ENCODE data around the gene TBCB. TPM values are rescaled to one million over a fixed set of nuclear protein-coding genes. Genes with fewer than 3 reads are reported as not detected.

Gene TBCB
- total and polyA plus RNA-seq, 2 of the 4 experiments (the other 2 are of a cell fraction), result 182 to 269 TPM

DNA sequence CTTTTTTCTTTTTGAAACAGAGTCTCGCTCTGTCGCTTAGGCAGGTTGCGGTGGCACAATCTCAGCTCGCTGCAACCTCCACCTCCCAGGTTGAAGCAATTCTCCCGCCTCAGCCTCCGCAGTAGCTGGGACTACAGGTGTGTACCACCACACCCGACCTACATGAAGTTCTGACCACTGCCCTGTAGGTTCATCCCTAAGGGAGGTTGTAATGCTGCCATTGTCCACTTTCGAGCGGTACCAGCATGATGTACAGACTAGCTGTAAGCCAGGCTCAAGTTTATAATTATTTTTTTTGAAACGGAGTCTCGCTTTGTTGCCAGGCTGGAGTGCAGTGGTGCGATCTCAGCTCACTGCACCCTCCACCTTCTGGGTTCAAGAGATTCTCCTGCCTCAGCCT lies 48.5 kb downstream of the TBCB start:
- Histone ChIP-seq H2AK9ac (replicated peaks; ENCODE audit: low read depth, low read length, poor library complexity) (no peak overlapping the region), H3K9me1 (ENCODE audit: insufficient read depth, low read length) (no peaks in the 10 kb centered on the region; the same call in 1 of the 2 replicates), H3K36me3 (ENCODE audit: control insufficient read depth, insufficient read depth, low read length) (peaks cover 12% of the 10 kb centered on the region), H3K4me3 (ENCODE audit: insufficient read depth, low read depth, low read length) (no peak overlapping the region), H3K56ac (ENCODE audit: extremely low read depth, insufficient read depth, low read length) (no peak overlapping the region), H2AK5ac (ENCODE audit: low read depth, low read length) (no peak overlapping the region), H3K27ac (ENCODE audit: insufficient read depth, low read length) (no peak overlapping the region), H3K9ac (ENCODE audit: low read depth, low read length) (no peak overlapping the region), H3K27me3 (ENCODE audit: control insufficient read depth, insufficient read depth, low read length) (no peaks in the 10 kb centered on the region), H3K23ac (ENCODE audit: low read depth, low read length) (no peak overlapping the region), H3K14ac (replicated peaks; ENCODE audit: low read depth, low read length) (no peak overlapping the region), H2BK15ac (ENCODE audit: low read depth, low read length) (no peak overlapping the region), H4K91ac (ENCODE audit: insufficient read depth, low read depth, low read length) (no peak overlapping the region), H3K4me2 (ENCODE audit: low read depth, low read length) (no peak overlapping the region), H3K18ac (ENCODE audit: low read depth, low read length) (no peak overlapping the region), H4K8ac (ENCODE audit: low read depth in 2 of 2, low read length in 2 of 2) (no peak overlapping the region), H3K4ac (ENCODE audit: low read depth, low read length) (no peak overlapping the region), H4K20me1 (ENCODE audit: insufficient read depth, low read length) (no peaks in the 10 kb centered on the region), H2BK120ac (ENCODE audit: low read depth, low read length) (no peak overlapping the region), H3K9me3 (ENCODE audit: control insufficient read depth, insufficient read depth, low read length) (no peaks in the 10 kb centered on the region), H2BK20ac (ENCODE audit: low read depth, low read length) (no peak overlapping the region), H3K79me1 (ENCODE audit: low read depth in 1 of 2, low read length in 2 of 2) (no peaks in the 10 kb centered on the region; a peak in 1 of 4 replicates), H2AFZ (replicated peaks; ENCODE audit: low read length, poor library complexity) (no peak overlapping the region), H2BK5ac (ENCODE audit: low read depth, low read length, poor library complexity, severe bottlenecking) (no peak overlapping the region), H3K4me1 (ENCODE audit: control insufficient read depth, insufficient read depth, low read length) (no peaks in the 10 kb centered on the region), H4K5ac (ENCODE audit: low read depth, low read length) (no peak overlapping the region)
- WGBS, 2 experiments (ENCODE audit: extremely low coverage in 2 of 2, insufficient read length in 1 of 2), result 96% methylated on average over 3 of the region's 12 CpGs; no CpG with 5 or more reads in 1 of the 2 experiments
- CTCF ChIA-PET, result no interaction called here
- DNase-seq, result no peak
- no peak for ATAC-seq (ENCODE audit: low read depth)
- dilution Hi-C loops (cut with HindIII; ENCODE audit: low sequenced_read_pairs, unreplicated experiment) (no loop called here), in situ Hi-C loops (cut with MboI; ENCODE audit: low sequenced_read_pairs) (no loop called here), intact Hi-C loops (cut with micrococcal nuclease) (no loop called here)
- BruUV-seq (replicated peaks), result no TSS peak
- TF ChIP-seq CHD1 (IDR thresholded peaks at IDR 0.05; ENCODE audit: low read depth, low read length), result no peak
- TF ChIP-seq MXI1 (IDR thresholded peaks at IDR 0.05; ENCODE audit: borderline replicate concordance, low read depth, low read length), result no peak
- TF ChIP-seq BHLHE40 (IDR thresholded peaks at IDR 0.05; ENCODE audit: low read depth, low read length), result no peak
- TF ChIP-seq, protein P1, sequence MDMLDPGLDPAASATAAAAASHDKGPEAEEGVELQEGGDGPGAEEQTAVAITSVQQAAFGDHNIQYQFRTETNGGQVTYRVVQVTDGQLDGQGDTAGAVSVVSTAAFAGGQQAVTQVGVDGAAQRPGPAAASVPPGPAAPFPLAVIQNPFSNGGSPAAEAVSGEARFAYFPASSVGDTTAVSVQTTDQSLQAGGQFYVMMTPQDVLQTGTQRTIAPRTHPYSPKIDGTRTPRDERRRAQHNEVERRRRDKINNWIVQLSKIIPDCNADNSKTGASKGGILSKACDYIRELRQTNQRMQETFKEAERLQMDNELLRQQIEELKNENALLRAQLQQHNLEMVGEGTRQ (IDR thresholded peaks at IDR 0.05; ENCODE audit: low read depth, low read length), result no peak
- no peak for TF ChIP-seq RFX5 (IDR thresholded peaks at IDR 0.05; ENCODE audit: low read depth, low read length)
- TF ChIP-seq MAFK (IDR thresholded peaks at IDR 0.05; ENCODE audit: low read depth, low read length), result no peak
- TF ChIP-seq, protein P2, sequence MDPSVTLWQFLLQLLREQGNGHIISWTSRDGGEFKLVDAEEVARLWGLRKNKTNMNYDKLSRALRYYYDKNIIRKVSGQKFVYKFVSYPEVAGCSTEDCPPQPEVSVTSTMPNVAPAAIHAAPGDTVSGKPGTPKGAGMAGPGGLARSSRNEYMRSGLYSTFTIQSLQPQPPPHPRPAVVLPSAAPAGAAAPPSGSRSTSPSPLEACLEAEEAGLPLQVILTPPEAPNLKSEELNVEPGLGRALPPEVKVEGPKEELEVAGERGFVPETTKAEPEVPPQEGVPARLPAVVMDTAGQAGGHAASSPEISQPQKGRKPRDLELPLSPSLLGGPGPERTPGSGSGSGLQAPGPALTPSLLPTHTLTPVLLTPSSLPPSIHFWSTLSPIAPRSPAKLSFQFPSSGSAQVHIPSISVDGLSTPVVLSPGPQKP (IDR thresholded peaks at IDR 0.05; ENCODE audit: borderline replicate concordance, low read depth, low read length), result no peak
- TF ChIP-seq FOS (IDR thresholded peaks at IDR 0.05; ENCODE audit: low read depth, low read length), result no peak
- TF ChIP-seq, protein P3, sequence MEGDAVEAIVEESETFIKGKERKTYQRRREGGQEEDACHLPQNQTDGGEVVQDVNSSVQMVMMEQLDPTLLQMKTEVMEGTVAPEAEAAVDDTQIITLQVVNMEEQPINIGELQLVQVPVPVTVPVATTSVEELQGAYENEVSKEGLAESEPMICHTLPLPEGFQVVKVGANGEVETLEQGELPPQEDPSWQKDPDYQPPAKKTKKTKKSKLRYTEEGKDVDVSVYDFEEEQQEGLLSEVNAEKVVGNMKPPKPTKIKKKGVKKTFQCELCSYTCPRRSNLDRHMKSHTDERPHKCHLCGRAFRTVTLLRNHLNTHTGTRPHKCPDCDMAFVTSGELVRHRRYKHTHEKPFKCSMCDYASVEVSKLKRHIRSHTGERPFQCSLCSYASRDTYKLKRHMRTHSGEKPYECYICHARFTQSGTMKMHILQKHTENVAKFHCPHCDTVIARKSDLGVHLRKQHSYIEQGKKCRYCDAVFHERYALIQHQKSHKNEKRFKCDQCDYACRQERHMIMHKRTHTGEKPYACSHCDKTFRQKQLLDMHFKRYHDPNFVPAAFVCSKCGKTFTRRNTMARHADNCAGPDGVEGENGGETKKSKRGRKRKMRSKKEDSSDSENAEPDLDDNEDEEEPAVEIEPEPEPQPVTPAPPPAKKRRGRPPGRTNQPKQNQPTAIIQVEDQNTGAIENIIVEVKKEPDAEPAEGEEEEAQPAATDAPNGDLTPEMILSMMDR (conservative IDR thresholded peaks at IDR 0.05; ENCODE audit: low read depth, low read length), result no peak
- no peak for TF ChIP-seq CEBPB (IDR thresholded peaks at IDR 0.05; ENCODE audit: low read depth, low read length)
- no peak for TF ChIP-seq SMC3 (IDR thresholded peaks at IDR 0.05; ENCODE audit: low read depth, low read length)
- POLR2A ChIA-PET (ENCODE audit: unreplicated experiment), result no interaction called here
